HepG2 (cell line): Measurements from ENCODE around the gene JPH4. TPM values are rescaled to one million over a fixed set of nuclear protein-coding genes. Genes with fewer than 3 reads are reported as not detected.

Source experiments
- ATAC-seq: fragments of 200-7000 bp; cut with Tn5 transposase; 3 replicates; pipeline ENCODE4 v1.9.1; 2020; ENCODE audit warnings: mild to moderate bottlenecking, moderate library complexity
- BruUV-seq: library from RNA; stranded (reverse); fragments of 400-500 nt; replicated peaks from 2 replicates; lab custom pipeline; 2021; lab: Mats Ljungman, UMichigan
- CTCF ChIA-PET: fragments of 300-600 bp; formaldehyde crosslinking; extraction: SDS; loops from one replicate; lab custom pipeline; 2021; ENCODE audit warnings: low total read pairs, inconsistent platforms, low intra/inter-chr PET ratio; lab: Yijun Ruan, JAX
- POLR2A ChIA-PET: fragments of 350-600 bp; sonication (Branson Sonifier 250); formaldehyde crosslinking; loops from one replicate; lab custom pipeline; 2020; ENCODE audit warnings: antibody characterized with exemption, inconsistent platforms; lab: Yijun Ruan, JAX
- DNase-seq: peaks from one replicate; pipeline ENCODE4 v3.0.0-alpha.2; 2015; ENCODE audit warnings: low spot score
- FAIRE-seq: peaks from 3 replicates; lab custom pipeline; 2011; peaks lifted over from hg19 to GRCh38; lab: Jason Lieb, UNC
- H2AFZ ChIP-seq: one replicate; pipeline ENCODE4 v1.6.1; 2011; ENCODE audit warnings: low read length, inconsistent platforms
- H3K27ac ChIP-seq: fragments of 300-600 bp; 3 replicates; pipeline ENCODE4 v1.8.0; 2011; ENCODE audit warnings: mixed run types, mild to moderate bottlenecking, mixed read lengths, low read length, inconsistent platforms; ENCODE audit not compliant: insufficient read depth; ENCODE audit errors: extremely low read length
- H3K27me3 ChIP-seq, 2 experiments: fragments of 200-600 bp in 1 of 2; 2 replicates in 1 of 2; 3 replicates in 1 of 2; pipeline versions ENCODE4 v1.6.0 to v1.8.0; 2011; ENCODE audit warnings: low read length in 2 of 2, mild to moderate bottlenecking in 2 of 2, moderate library complexity in 2 of 2, inconsistent platforms in 1 of 2; ENCODE audit not compliant: insufficient read depth in 2 of 2, control insufficient read depth in 1 of 2
- H3K36me3 ChIP-seq, 2 experiments: fragments of 200-600 bp in 1 of 2; replicated peaks in 1 of 2; 2 replicates in 1 of 2; 3 replicates in 1 of 2; pipeline versions ENCODE4 v1.5.1 to v1.8.0; 2011; ENCODE audit warnings: low read length in 2 of 2, inconsistent platforms in 1 of 2; ENCODE audit not compliant: insufficient read depth in 2 of 2, control insufficient read depth in 1 of 2
- H3K4me1 ChIP-seq: 2 replicates; pipeline ENCODE4 v1.5.1; 2012; ENCODE audit warnings: low read length, inconsistent platforms; ENCODE audit not compliant: insufficient read depth
- H3K4me2 ChIP-seq: 2 replicates; pipeline ENCODE4 v1.6.0; 2011; ENCODE audit warnings: low read depth, low read length, inconsistent platforms
- H3K4me3 ChIP-seq, 3 experiments: fragments of 200-600 bp in 1 of 3; sonication (generic), shearing (Covaris generic) in 1 of 3; replicated peaks in 1 of 3; 2 replicates each; pipeline ENCODE4 v1.5.1; 2011 to 2016; ENCODE audit warnings: low read length in 3 of 3, inconsistent platforms in 2 of 3, low read depth in 2 of 3, mild to moderate bottlenecking in 2 of 3, control low read depth in 1 of 3, mixed read lengths in 1 of 3; ENCODE audit not compliant: insufficient read depth in 1 of 3
- H3K79me2 ChIP-seq: one replicate; pipeline ENCODE4 v1.6.1; 2011; ENCODE audit warnings: low read length, inconsistent platforms; ENCODE audit not compliant: insufficient read depth
- H3K9ac ChIP-seq: 2 replicates; pipeline ENCODE4 v1.6.0; 2011; ENCODE audit warnings: mild to moderate bottlenecking, low read depth, low read length, inconsistent platforms; ENCODE audit not compliant: insufficient read depth
- H3K9me3 ChIP-seq: 2 replicates; pipeline ENCODE4 v1.5.1; 2012; ENCODE audit warnings: mild to moderate bottlenecking, low read length
- H4K20me1 ChIP-seq: 2 replicates; pipeline ENCODE4 v1.6.0; 2011; ENCODE audit warnings: inconsistent platforms, mild to moderate bottlenecking, low read length, moderate library complexity; ENCODE audit not compliant: insufficient read depth
- ADNP ChIP-seq: sonication (generic); formaldehyde crosslinking; IDR thresholded peaks from 2 replicates; pipeline ENCODE4 v1.4.0; 2020; ENCODE audit warnings: missing genetic modification reagents
- ATF7 ChIP-seq, 2 experiments: fragments of 450-650 bp in 1 of 2; sonication (generic) in 1 of 2; formaldehyde crosslinking in 1 of 2; IDR thresholded peaks; 2 replicates each; pipeline versions ENCODE4 v1.4.0 to v1.6.1; 2016 to 2020; ENCODE audit warnings: antibody characterized with exemption in 1 of 2, mild to moderate bottlenecking in 1 of 2, missing genetic modification reagents in 1 of 2
- CREB1 ChIP-seq, 2 experiments: fragments of 450-650 bp in 1 of 2; IDR thresholded peaks; 2 replicates each; pipeline ENCODE4 v1.6.1; 2016 to 2017; ENCODE audit warnings: control low read depth in 1 of 2, mild to moderate bottlenecking in 1 of 2, missing compliant biosample characterization in 1 of 2, missing genetic modification characterization in 1 of 2
- GLI4 ChIP-seq: sonication (generic); formaldehyde crosslinking; IDR thresholded peaks from 2 replicates; pipeline ENCODE4 v1.5.1; 2020; ENCODE audit warnings: missing genetic modification reagents, mild to moderate bottlenecking, moderate library complexity, borderline replicate concordance
- JUN ChIP-seq: sonication (generic); formaldehyde crosslinking; IDR thresholded peaks from 2 replicates; pipeline ENCODE4 v1.4.0; 2020; ENCODE audit warnings: mild to moderate bottlenecking, missing genetic modification reagents
- NR3C1 ChIP-seq: sonication (generic); formaldehyde crosslinking; IDR thresholded peaks from 2 replicates; pipeline ENCODE4 v1.4.0; 2020; ENCODE audit warnings: missing genetic modification reagents
- PAX8 ChIP-seq: sonication (generic); formaldehyde crosslinking; IDR thresholded peaks from 2 replicates; pipeline ENCODE4 v1.8.0; 2022; ENCODE audit warnings: mild to moderate bottlenecking, missing genetic modification reagents, borderline replicate concordance
- RERE ChIP-seq: IDR thresholded peaks from 2 replicates; pipeline ENCODE4 v1.6.1; 2016; ENCODE audit warnings: low read depth, missing genetic modification reagents, missing compliant biosample characterization
- ZNF318 ChIP-seq: sonication (generic); formaldehyde crosslinking; IDR thresholded peaks from 2 replicates; pipeline ENCODE4 v1.4.0; 2020; ENCODE audit warnings: mild to moderate bottlenecking, missing genetic modification reagents
- ZNF841 ChIP-seq: sonication (generic); formaldehyde crosslinking; IDR thresholded peaks from 2 replicates; pipeline ENCODE4 v1.8.1; 2023; ENCODE audit warnings: missing genetic modification reagents, borderline replicate concordance
- WGBS: methylation state at CpG from one replicate; pipeline ENCODE4 v1.1.6; 2017; ENCODE audit warnings: low lambda C conversion rate; 5-methylcytosine and 5-hydroxymethylcytosine counted together
- in situ Hi-C: cut with HindIII; loops from 2 replicates; pipeline ENCODE4 v1.10.0; 2017; ENCODE audit warnings: low pct_unique_long_range_greater_than_20kb; ENCODE audit not compliant: extremely low pct_ligation_motif_present
- intact Hi-C: fragments of 100-400 bp; cut with micrococcal nuclease; formaldehyde crosslinking; loops from one replicate; pipeline ENCODE4 v1.10.0; 2022; ENCODE audit not compliant: unreplicated experiment
- polyA plus RNA-seq, 8 experiments: library from polyadenylated mRNA; depleted of rRNA in 3 of 8; stranded (reverse) in 7 of 8; unstranded in 1 of 8; fragments of >200 nt; fragmentation: Illumina TruSeq in 4 of 8; extraction: Trizol in 4 of 8; gene quantifications; 2 replicates each; pipeline versions ENCODE4 v1.2.1 to v1.2.3, GENCODE V29; 2011 to 2016; ENCODE audit warnings: low read depth in 4 of 8, missing spikeins in 1 of 8, mixed read lengths in 1 of 8; ENCODE audit not compliant: insufficient read depth in 1 of 8
- total RNA-seq, 5 experiments: library from RNA; depleted of rRNA; stranded (reverse); fragments of >200 nt; fragmentation: Illumina TruSeq; extraction: Trizol; gene quantifications; 2 replicates each; pipeline ENCODE4 v1.2.3, GENCODE V29; 2016; ENCODE audit warnings: low read depth in 1 of 5

Gene JPH4
- total and polyA plus RNA-seq, 2 of the 13 experiments (the other 11 are each of a cell fraction or from before 2014, with no cell fraction given) = 0.08 to 0.22 TPM

DNA sequence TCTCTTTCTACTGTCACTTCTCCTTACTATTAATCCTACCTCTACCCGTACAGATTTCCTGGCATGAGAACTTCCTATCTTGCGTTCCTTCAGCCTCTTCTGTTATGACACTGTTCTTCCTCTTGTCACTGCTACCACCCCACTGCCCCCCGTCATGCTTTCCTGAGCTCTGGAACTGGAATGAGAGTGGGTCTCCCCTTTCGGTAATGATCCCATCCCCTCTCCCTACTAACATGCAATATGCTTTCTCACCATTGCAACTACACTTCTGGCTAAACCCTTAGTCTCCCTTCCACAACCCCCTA, 6.1 kb downstream of the JPH4 start:
- POLR2A ChIA-PET = interaction anchor here (1.0 to 6.5 kb wide), 12 partner anchors 9 to 251 kb away, joined by 5 to 113 read pairs (median 10); partner anchors contain the start of genes DHRS2, PABPN1 and THTPA
- no peak for ATAC-seq
- no TSS peak for BruUV-seq
- intact Hi-C loops = no loop called here
- Histone ChIP-seq H3K36me3 (no peaks in the 10 kb centered on the region), H3K79me2 (no peaks in the 10 kb centered on the region), H3K9ac (peak overlapping the region; percentile 9; the same call in 1 of the 2 replicates), H3K4me2 (peak overlapping the region; percentile 76), H2AFZ (peak overlapping the region; percentile 11), H3K4me1 (peaks cover 53% of the 10 kb centered on the region), H3K9me3 (no peaks in the 10 kb centered on the region), H4K20me1 (no peaks in the 10 kb centered on the region), H3K27me3 (peaks cover 2 to 8% of the 10 kb centered on the region in 2 experiments; a peak in 2 of 5 replicates), H3K27ac (no peak overlapping the region), H3K4me3 (peak overlapping the region in 1 of 3 experiments; percentile 51; a peak in 1 of 6 replicates)
- CTCF ChIA-PET = no interaction called here
- 15% methylated on average over 4 of the region's 4 CpGs for WGBS
- no peak for FAIRE-seq
- in situ Hi-C loops = no loop called here
- no peak for DNase-seq
- TF ChIP-seq ATF7 (IDR thresholded peaks at IDR 0.05) (0 out of 2 replicates have a peak, but pooled peaks have one; percentile 2), ATF7 (CRISPR knock-in tag; IDR thresholded peaks at IDR 0.05) (no peak), PAX8 (CRISPR knock-in tag) (no peak), RERE (CRISPR knock-in tag) (no peak), CREB1 (IDR thresholded peaks at IDR 0.05) (peak; percentile 41; the same call in 1 of the 2 replicates), CREB1 (CRISPR knock-in tag; IDR thresholded peaks at IDR 0.05) (no peak), ZNF318 (no peak), GLI4 (CRISPR knock-in tag) (no peak), NR3C1 (CRISPR knock-in tag) (no peak), ADNP (no peak), ZNF841 (no peak), JUN (CRISPR knock-in tag) (no peak)
